BE2C (cell line): ENCODE results near the gene MTCL1.

ENCODE experiments used
- DNase-seq: peaks from one replicate; pipeline ENCODE4 v3.0.0-alpha.2; 2020
- H3K27me3 ChIP-seq: fragments of 250-450 bp; sonication (Bioruptor Pico); 2 replicates; pipeline ENCODE4 v1.5.1; 2020; ENCODE audit warnings: mild to moderate bottlenecking
- H3K36me3 ChIP-seq: fragments of 250-450 bp; sonication (Bioruptor Pico); 2 replicates; pipeline ENCODE4 v1.5.1; 2020; ENCODE audit warnings: mild to moderate bottlenecking
- H3K4me1 ChIP-seq: fragments of 250-450 bp; sonication (Bioruptor Pico); 2 replicates; pipeline ENCODE4 v1.5.1; 2020
- H3K4me3 ChIP-seq: 2 replicates; pipeline ENCODE4 v1.5.1; 2011; ENCODE audit warnings: low read depth, low read length
- H3K9me3 ChIP-seq: fragments of 250-450 bp; sonication (Bioruptor Pico); 2 replicates; pipeline ENCODE4 v1.5.1; 2020
- TF ChIP-seq, protein P1 (sequence below): IDR thresholded peaks from 2 replicates; pipeline ENCODE4 v1.5.1; 2012; ENCODE audit warnings: mild to moderate bottlenecking, low read depth, low read length

MTCL1 gene

DNA sequence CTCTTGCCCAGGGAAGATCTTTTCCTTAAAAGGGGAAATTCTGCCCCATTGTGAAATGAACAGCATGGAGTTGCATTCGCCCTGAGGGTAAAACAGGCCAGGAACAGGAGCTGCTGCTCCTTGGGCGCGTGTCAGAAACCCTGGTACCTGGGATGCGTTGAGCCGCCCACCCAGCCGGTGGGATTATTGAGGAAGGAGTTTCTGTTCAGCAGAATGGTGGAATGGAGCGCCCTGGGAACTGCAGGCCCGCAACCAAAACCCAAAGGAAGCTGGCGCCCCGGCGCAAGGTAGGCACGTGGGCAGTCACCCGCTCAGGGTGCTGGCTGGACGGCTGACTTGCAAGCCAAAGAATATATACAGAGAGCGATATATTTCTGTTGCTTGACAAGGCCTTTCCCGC lies 73.5 kb downstream of the MTCL1 start:
- H3K4me1 ChIP-seq: no peaks in the 10 kb centered on the region
- no peaks in the 10 kb centered on the region for H3K36me3 ChIP-seq
- DNase-seq: no peak
- TF ChIP-seq, protein P1, sequence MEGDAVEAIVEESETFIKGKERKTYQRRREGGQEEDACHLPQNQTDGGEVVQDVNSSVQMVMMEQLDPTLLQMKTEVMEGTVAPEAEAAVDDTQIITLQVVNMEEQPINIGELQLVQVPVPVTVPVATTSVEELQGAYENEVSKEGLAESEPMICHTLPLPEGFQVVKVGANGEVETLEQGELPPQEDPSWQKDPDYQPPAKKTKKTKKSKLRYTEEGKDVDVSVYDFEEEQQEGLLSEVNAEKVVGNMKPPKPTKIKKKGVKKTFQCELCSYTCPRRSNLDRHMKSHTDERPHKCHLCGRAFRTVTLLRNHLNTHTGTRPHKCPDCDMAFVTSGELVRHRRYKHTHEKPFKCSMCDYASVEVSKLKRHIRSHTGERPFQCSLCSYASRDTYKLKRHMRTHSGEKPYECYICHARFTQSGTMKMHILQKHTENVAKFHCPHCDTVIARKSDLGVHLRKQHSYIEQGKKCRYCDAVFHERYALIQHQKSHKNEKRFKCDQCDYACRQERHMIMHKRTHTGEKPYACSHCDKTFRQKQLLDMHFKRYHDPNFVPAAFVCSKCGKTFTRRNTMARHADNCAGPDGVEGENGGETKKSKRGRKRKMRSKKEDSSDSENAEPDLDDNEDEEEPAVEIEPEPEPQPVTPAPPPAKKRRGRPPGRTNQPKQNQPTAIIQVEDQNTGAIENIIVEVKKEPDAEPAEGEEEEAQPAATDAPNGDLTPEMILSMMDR: no peak
- H3K4me3 ChIP-seq: no peak overlapping the region
- H3K27me3 ChIP-seq: no peaks in the 10 kb centered on the region
- H3K9me3 ChIP-seq: no peaks in the 10 kb centered on the region

DNA sequence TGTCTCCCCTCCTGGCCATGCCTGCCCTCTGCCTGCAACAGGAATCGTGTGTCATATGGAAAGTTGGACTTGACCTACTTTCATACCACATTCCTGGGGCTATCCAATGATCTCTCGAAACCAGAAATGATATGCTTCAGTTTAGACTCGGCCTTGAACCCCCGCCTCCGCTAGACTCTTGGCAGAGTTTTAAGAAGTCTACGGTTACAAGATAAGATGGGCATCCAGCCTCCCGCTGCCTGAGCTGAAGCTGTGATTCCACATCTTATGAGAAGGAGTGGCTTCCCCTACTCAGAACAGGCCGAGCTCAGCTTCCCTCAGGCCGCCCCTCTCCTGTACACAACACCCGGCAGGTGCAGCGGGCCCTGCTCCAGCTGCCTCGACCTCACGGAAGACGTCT lies 73.9 kb downstream of the MTCL1 start:
- Histone ChIP-seq H3K4me3 (no peak overlapping the region), H3K36me3 (no peaks in the 10 kb centered on the region), H3K27me3 (no peaks in the 10 kb centered on the region), H3K4me1 (no peaks in the 10 kb centered on the region), H3K9me3 (no peaks in the 10 kb centered on the region)
- DNase-seq: no peak
- TF ChIP-seq, protein P1: no peak

DNA sequence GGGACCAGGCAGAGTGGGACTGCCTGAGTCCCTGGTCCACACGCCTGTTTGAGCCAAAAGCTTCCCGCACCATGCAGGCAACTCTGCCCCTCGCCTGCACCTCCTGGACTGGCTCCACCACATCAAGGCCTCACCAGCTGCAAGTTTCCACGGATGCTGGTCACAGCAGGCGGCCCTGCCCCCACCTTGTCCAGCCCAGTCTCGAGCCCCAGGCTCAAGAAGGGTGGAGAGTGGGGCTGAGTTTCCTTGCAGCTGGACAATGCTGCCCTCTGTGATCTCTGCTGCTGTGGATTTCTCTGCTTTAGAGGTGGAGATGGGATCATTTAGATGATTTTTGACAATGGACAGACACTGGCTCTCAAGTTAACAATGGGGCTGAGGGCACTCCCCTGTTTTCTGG lies 74.9 kb downstream of the MTCL1 start:
- Histone ChIP-seq H3K4me1 (no peaks in the 10 kb centered on the region), H3K4me3 (no peak overlapping the region), H3K27me3 (no peaks in the 10 kb centered on the region), H3K9me3 (no peaks in the 10 kb centered on the region), H3K36me3 (no peaks in the 10 kb centered on the region)
- DNase-seq: no peak
- TF ChIP-seq, protein P1: no peak

DNA sequence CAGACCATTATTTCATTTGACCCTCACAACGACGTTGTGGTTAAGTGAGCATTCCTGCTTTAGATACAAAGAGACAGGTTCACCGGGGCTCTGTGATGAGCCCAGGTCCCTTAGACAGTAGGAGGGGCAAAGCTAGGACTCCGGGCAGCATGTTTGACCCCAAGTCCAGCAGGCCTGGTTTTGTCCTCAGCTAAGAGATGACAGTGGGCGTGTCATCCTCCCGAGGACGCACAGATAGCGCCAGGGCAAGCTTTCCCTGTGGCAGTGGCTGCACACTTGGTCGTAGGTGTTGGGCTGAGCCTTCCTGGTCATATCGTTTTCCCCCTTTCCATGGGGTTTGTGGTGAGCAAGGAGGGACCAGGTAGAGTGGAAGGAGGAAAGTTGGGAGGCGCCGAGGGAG lies 76.3 kb downstream of the MTCL1 start:
- Histone ChIP-seq H3K36me3 (no peaks in the 10 kb centered on the region), H3K4me1 (no peaks in the 10 kb centered on the region), H3K9me3 (no peaks in the 10 kb centered on the region), H3K27me3 (no peaks in the 10 kb centered on the region), H3K4me3 (no peak overlapping the region)
- TF ChIP-seq, protein P1: no peak
- no peak for DNase-seq

DNA sequence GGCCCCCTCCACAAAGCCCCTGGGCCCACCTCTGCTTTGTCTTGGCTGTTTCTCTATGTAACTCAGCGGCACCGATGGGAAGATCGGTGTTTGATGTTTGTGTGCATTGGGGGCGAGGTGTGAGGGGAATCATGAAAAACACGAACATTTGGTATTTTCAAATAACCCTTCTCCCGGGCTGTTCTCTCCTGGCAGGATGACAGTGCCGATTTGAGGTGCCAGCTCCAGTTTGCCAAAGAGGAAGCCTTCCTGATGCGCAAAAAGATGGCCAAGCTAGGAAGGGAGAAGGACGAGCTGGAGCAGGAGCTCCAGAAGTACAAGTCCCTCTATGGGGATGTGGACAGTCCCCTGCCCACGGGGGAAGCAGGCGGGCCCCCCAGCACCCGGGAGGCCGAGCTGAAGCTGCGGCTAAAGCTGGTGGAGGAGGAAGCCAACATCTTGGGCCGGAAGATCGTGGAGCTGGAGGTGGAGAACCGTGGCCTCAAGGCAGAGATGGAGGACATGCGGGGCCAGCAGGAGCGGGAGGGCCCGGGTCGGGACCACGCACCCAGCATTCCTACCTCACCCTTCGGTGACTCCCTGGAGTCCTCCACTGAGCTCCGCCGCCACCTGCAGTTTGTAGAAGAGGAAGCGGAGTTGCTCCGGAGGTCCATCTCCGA lies 78.1 kb downstream of the MTCL1 start:
- H3K9me3 ChIP-seq: no peaks in the 10 kb centered on the region
- no peaks in the 10 kb centered on the region for H3K27me3 ChIP-seq
- no peaks in the 10 kb centered on the region; the same call in 1 of the 2 replicates for H3K36me3 ChIP-seq
- DNase-seq: no peak
- TF ChIP-seq, protein P1: no peak
- H3K4me1 ChIP-seq: no peaks in the 10 kb centered on the region
- no peak overlapping the region for H3K4me3 ChIP-seq

DNA sequence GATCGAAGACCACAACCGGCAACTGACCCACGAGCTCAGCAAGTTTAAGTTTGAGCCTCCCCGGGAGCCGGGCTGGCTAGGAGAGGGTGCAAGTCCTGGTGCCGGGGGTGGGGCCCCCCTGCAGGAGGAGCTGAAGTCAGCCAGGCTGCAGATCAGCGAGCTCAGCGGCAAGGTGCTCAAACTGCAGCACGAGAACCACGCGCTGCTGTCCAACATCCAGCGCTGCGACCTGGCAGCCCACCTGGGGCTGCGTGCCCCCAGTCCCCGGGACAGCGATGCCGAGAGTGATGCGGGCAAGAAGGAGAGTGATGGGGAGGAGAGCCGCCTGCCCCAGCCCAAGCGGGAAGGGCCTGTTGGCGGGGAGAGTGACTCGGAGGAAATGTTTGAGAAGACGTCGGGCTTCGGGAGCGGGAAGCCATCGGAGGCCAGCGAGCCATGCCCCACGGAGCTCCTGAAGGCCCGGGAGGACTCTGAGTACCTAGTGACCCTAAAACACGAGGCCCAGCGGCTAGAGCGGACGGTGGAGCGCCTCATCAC lies 78.7 kb downstream of the MTCL1 start:
- TF ChIP-seq, protein P1: no peak
- no peak for DNase-seq
- Histone ChIP-seq H3K4me1 (no peaks in the 10 kb centered on the region), H3K9me3 (no peaks in the 10 kb centered on the region), H3K4me3 (no peak overlapping the region), H3K36me3 (no peaks in the 10 kb centered on the region; the same call in 1 of the 2 replicates), H3K27me3 (no peaks in the 10 kb centered on the region)
